Measurements from ENCODE around the gene ACTC1. TPM values are rescaled to one million over a fixed set of nuclear protein-coding genes. Genes with fewer than 3 reads are reported as not detected.
"Not testable (repeated sequence)": the region's sequence is repeated elsewhere in the genome, so short reads cannot be mapped to it uniquely, and the experiment has no call there.

Gene ACTC1
- total RNA-seq: not detected

DNA sequence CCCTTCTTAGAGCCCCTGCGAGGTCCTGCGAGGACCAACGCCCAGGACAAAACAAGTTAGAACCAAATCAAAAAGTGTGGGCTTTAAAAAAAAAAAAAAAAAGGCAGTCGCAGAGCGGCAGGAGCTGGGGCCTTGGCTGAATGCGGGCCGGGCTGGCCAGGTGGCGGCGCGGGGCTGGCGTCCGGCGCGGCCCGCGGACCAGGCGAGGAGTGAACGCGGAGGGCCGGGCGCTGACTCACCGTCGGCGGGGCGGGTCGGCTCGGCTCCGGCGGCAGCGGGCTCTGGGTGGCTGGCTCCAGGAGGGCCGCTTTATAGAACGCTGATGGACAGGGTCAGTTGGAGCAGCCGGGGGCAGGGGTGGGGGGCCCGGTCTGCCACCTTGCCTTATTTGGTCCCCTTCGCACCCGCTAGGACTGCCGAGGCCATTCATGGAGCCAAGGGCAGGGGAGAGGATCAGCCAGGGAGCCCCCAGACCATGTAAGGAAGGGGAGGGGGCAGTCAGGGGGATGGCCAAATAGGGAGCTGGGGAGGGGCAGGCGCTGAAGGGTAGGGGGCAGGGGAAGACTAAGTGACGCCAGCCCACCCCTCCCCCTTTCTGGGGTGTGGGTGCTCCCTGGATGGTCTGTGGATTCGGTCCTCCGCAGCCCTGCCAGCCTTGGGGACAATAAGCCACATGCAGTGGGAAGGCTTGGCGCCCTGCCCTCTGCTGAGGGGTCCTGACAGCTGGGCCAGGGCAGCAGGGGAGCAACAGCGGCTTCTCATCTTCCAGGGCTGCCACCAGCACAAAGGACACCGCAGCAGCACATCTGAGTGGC, at the start of gene ACTC1:
Gene ACTC1 (minus strand): TSS at position 283 of the 815 bp plus-strand sequence. CDS start 741 bp downstream, outside the sequence.
- no peak within 1 kb of the TSS for H3K27ac Mint-ChIP-seq
- peak; percentile 17 for DNase-seq
- no peaks in the 10 kb centered on the region for H3K9me3 Mint-ChIP-seq (ENCODE audit: low read depth)
- ChIA-PET POLR2A (no interaction called here), CTCF (interaction anchor here (0.6 kb wide), 1 partner anchor 135 kb away, joined by 4 read pairs; no protein-coding TSS in a partner anchor)
- intact Hi-C loops (cut with DNase I, micrococcal nuclease): no loop called here
- peaks cover 47% of the 10 kb centered on the region for H3K27me3 Mint-ChIP-seq
- H3K4me3 Mint-ChIP-seq: no peak within 1 kb of the TSS
- H3K4me1 Mint-ChIP-seq: no peaks in the 10 kb centered on the region
- ATAC-seq: no peak
- H3K36me3 Mint-ChIP-seq (ENCODE audit: low read depth): no peaks in the 10 kb centered on the region

DNA sequence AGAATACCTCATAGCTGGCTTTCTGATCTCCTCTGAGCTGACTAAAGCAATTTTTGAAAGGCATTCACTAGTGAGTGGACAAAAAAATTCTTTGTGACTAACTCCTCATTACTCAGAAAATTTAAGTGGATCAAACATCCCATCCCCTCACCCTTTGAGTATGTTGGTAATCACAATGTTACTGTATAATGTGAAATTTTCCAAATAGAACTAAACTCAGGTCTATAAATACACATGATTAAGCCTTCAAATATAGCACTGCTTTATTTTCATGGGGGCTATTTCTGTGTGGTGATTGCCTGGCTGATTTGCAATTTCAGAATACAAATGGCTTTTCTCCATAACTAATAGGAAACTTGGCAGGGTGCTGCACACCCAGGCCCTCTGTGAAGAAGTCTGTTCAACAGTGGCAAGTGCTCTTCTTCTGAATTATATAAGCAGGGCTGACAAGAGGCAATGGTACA, 45.9 kb upstream of the ACTC1 start:
- ChIA-PET CTCF (no interaction called here), POLR2A (no interaction called here)
- H3K9me3 Mint-ChIP-seq (ENCODE audit: low read depth): no peaks in the 10 kb centered on the region
- H3K27me3 Mint-ChIP-seq: no peaks in the 10 kb centered on the region
- ATAC-seq (no peak), DNase-seq (no peak)
- H3K27ac Mint-ChIP-seq: no peak overlapping the region
- no peak overlapping the region for H3K4me3 Mint-ChIP-seq
- intact Hi-C loops (cut with DNase I, micrococcal nuclease): no loop called here
- no peaks in the 10 kb centered on the region for H3K36me3 Mint-ChIP-seq (ENCODE audit: low read depth)
- H3K4me1 Mint-ChIP-seq: no peaks in the 10 kb centered on the region

DNA sequence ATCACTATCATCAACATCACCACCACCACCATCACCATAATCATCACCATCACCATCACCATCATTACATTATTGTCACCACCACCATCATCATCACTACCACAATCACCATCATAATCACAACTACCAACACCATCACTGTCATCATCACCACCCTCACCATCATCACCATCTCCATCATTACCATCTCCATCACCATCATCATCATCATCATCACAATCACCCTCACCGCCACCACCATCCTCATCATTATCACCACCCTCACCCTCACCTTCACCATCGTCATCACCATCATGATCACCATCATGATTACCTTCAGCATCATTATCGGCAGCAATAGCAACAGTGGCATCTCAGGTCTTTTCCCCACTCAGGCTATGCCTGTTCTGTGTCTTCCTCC, 42.9 kb upstream of the ACTC1 start:
- H3K27me3 Mint-ChIP-seq: peaks cover 9% of the 10 kb centered on the region
- H3K36me3 Mint-ChIP-seq (ENCODE audit: low read depth): no peaks in the 10 kb centered on the region
- intact Hi-C loops (cut with DNase I, micrococcal nuclease): no loop called here
- no peak overlapping the region for H3K4me3 Mint-ChIP-seq
- POLR2A ChIA-PET: no interaction called here
- DNase-seq (no peak), ATAC-seq (no peak)
- peaks cover 4% of the 10 kb centered on the region for H3K9me3 Mint-ChIP-seq (ENCODE audit: low read depth)
- no peak overlapping the region for H3K27ac Mint-ChIP-seq
- CTCF ChIA-PET: interaction anchor here (0.6 kb wide), 1 partner anchor 9 kb away, joined by 3 read pairs; no protein-coding TSS in a partner anchor
- no peaks in the 10 kb centered on the region for H3K4me1 Mint-ChIP-seq

DNA sequence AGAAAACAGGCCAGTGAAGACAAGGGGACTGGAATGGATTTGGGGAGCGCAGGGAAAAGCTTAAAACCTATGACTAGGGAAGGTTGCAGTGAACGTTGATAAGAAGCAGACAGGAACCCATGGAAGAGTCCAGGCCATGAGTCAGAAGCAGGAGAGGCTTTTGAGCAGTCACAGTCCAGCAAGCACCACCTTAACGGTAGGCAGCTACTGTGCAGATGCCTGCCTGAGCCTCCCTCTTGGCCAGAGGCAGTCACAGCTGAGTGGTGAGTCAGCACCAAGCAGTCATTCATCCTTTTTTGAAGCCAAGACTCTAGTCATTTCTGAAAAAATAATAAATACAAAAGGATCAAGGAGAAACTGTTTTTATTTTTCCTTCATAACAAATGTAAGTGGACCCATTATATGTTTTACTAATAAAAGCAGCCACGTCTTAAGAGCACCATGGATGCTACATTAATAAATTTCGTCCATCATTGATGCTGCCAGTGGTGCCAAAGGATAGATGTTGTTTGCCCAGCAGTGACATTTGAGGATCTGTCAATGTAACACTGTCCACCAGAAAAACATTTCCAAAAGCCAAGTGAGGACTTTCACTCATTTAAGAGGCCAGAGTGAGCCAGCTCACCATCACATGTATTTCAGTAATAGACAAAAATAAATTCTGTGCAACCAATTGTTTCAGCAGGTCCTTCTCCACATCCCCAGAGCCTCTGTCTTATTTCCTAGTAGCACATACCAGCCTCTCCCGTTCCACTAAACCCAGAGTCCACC, 42.1 kb upstream of the ACTC1 start:
- ATAC-seq (no peak), DNase-seq (no peak)
- Mint-ChIP-seq H3K27ac (no peak overlapping the region), H3K4me3 (no peak overlapping the region), H3K36me3 (ENCODE audit: low read depth) (no peaks in the 10 kb centered on the region), H3K4me1 (no peaks in the 10 kb centered on the region), H3K9me3 (ENCODE audit: low read depth) (peaks cover 4% of the 10 kb centered on the region), H3K27me3 (peaks cover 11% of the 10 kb centered on the region)
- intact Hi-C loops (cut with DNase I, micrococcal nuclease): no loop called here
- ChIA-PET CTCF (interaction anchor here (0.7 kb wide), 2 partner anchors 83 to 112 kb away, joined by 3 read pairs; no protein-coding TSS in a partner anchor), POLR2A (no interaction called here)

DNA sequence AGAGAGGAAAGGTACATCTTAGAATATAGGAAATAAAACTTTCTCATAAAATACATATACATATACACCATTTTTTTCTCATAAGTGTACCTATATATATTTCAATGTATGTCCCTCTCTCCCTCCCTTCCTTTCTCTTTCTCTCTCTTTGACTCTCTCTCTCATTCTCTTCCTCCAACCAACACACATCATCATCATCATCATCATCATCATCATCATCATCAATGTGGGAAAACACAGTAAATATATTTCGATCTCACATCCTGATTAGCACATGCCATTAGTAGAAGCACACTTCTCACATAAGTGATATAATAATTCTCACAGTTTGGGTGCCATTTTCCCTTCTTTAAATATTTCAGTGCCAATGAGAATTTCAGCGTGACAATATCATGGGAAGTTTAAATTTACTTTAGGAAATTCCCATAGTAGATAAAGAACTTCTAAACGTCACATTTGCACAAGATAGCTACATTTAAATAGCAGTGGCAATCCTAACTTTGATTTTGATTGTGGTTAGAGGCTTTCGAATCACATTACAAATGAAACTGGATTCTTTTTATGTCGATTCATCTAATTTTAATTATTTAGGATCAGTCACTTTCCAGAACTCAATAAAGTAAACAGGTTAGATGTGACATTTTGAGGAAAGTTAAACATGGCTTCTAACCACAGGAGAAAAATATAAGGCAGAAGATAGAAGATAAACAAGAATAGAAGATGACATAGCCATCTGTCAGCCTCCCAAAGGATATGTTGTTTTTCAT, 33.0 kb upstream of the ACTC1 start:
- CTCF ChIA-PET: no interaction called here

DNA sequence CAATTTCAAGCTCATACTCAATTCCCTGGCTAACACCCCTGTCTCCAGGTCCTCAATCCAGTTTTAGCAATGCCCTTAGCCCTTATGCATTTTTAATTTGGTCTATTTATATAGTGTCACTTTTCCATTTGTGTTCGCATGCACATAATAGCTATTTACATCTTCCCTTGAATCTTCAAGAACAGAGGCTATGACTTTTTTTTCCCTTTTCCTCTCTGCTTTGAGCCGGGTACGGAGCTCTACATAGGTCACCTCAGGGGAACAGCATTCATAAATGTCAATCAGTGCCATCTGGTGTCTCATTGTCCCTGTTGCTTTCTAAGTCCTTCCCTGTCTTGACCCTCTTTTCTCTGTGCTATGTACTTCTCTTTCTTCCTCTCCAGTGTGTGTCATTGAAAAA, 26.5 kb upstream of the ACTC1 start:
- H3K27me3 Mint-ChIP-seq: peaks cover 36% of the 10 kb centered on the region
- DNase-seq (no peak), ATAC-seq (no peak)
- no peak overlapping the region for H3K4me3 Mint-ChIP-seq
- H3K27ac Mint-ChIP-seq: no peak overlapping the region
- POLR2A ChIA-PET: no interaction called here
- intact Hi-C loops (cut with DNase I, micrococcal nuclease): no loop called here
- H3K9me3 Mint-ChIP-seq (ENCODE audit: low read depth): no peaks in the 10 kb centered on the region
- H3K4me1 Mint-ChIP-seq: no peaks in the 10 kb centered on the region
- H3K36me3 Mint-ChIP-seq (ENCODE audit: low read depth): no peaks in the 10 kb centered on the region
- CTCF ChIA-PET: no interaction called here

More for the DNA sequence above, 33.0 kb upstream of the ACTC1 start:
- peaks cover 26% of the 10 kb centered on the region for H3K27me3 Mint-ChIP-seq
- POLR2A ChIA-PET: no interaction called here
- DNase-seq: no peak
- no peaks in the 10 kb centered on the region for H3K4me1 Mint-ChIP-seq
- no peak for ATAC-seq
- no peak overlapping the region for H3K27ac Mint-ChIP-seq
- no peaks in the 10 kb centered on the region for H3K9me3 Mint-ChIP-seq (ENCODE audit: low read depth)
- intact Hi-C loops (cut with DNase I, micrococcal nuclease): no loop called here
- H3K4me3 Mint-ChIP-seq: no peak overlapping the region
- no peaks in the 10 kb centered on the region for H3K36me3 Mint-ChIP-seq (ENCODE audit: low read depth)

DNA sequence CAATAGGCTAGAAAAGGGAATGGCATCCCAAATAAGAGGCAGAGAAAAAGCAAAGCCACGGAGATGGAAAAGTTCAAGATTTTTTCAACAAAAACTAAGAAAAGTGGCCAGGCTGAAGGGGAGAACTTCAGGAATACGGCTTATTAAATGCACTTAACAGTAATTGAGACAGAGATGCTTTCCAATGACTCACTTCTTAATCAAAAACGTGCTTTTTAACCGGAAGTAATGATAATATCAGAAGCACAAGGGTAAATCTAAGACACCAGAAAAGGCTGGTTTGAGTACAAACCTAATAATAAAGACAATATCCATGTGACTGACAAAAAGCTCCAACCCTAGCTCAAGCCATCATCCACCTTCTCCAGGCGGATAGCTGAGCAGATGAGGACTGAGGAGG, 24.8 kb upstream of the ACTC1 start:
- no peak overlapping the region for H3K4me3 Mint-ChIP-seq
- no peak for DNase-seq
- intact Hi-C loops (cut with DNase I, micrococcal nuclease): no loop called here
- H3K9me3 Mint-ChIP-seq (ENCODE audit: low read depth): no peaks in the 10 kb centered on the region
- CTCF ChIA-PET: no interaction called here
- no peaks in the 10 kb centered on the region for H3K4me1 Mint-ChIP-seq
- ATAC-seq: no peak
- no peaks in the 10 kb centered on the region for H3K36me3 Mint-ChIP-seq (ENCODE audit: low read depth)
- peaks cover 31% of the 10 kb centered on the region for H3K27me3 Mint-ChIP-seq
- POLR2A ChIA-PET: no interaction called here
- H3K27ac Mint-ChIP-seq: no peak overlapping the region

DNA sequence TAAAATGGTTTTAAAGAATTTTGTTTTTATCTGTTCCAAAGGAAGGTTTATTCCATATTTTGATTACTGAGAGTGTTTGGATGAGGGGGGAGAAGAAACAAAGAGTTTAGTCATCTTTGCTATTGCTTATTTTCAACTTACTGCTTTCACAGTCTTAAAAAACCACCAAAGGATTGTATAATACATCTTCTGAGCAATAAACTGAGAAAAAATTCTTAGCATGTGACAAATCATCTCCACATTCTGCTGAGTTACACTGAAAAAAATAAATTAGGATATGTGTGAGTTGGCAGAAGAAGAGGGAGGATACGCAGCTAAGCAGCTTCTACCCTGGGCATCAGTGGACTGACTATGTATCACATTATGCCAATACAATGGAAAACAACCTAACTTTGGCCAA, 23.2 kb upstream of the ACTC1 start:
- Mint-ChIP-seq H3K27ac (no peak overlapping the region), H3K4me3 (no peak overlapping the region), H3K36me3 (ENCODE audit: low read depth) (no peaks in the 10 kb centered on the region), H3K27me3 (peaks cover 33% of the 10 kb centered on the region), H3K9me3 (ENCODE audit: low read depth) (no peaks in the 10 kb centered on the region), H3K4me1 (no peaks in the 10 kb centered on the region)
- ChIA-PET CTCF (no interaction called here), POLR2A (no interaction called here)
- intact Hi-C loops (cut with DNase I, micrococcal nuclease): no loop called here
- ATAC-seq: no peak
- no peak for DNase-seq

DNA sequence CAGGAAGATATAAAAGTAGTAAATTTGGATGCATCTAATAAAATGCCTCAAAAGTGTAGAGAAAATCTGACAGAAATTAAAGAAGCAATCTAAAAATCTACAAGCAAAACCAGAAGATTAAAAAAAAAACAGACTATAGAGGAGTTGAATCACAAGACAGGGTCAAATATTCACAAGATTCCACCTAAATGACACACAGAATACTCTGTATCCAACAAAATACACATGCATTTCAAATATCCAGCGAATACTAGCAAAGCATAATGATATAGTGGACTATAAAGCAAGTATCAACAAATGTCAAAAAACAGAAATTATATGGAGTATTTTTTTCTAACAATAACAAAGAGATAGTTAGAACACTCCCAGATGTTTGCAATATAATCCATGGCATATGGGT, 20.5 kb upstream of the ACTC1 start:
- Mint-ChIP-seq H3K4me3 (no peak overlapping the region), H3K27me3 (peaks cover 33% of the 10 kb centered on the region), H3K36me3 (ENCODE audit: low read depth) (no peaks in the 10 kb centered on the region), H3K4me1 (no peaks in the 10 kb centered on the region), H3K9me3 (ENCODE audit: low read depth) (no peaks in the 10 kb centered on the region), H3K27ac (no peak overlapping the region)
- POLR2A ChIA-PET: no interaction called here
- ATAC-seq: no peak
- DNase-seq: no peak
- intact Hi-C loops (cut with DNase I, micrococcal nuclease): no loop called here
- CTCF ChIA-PET: no interaction called here

DNA sequence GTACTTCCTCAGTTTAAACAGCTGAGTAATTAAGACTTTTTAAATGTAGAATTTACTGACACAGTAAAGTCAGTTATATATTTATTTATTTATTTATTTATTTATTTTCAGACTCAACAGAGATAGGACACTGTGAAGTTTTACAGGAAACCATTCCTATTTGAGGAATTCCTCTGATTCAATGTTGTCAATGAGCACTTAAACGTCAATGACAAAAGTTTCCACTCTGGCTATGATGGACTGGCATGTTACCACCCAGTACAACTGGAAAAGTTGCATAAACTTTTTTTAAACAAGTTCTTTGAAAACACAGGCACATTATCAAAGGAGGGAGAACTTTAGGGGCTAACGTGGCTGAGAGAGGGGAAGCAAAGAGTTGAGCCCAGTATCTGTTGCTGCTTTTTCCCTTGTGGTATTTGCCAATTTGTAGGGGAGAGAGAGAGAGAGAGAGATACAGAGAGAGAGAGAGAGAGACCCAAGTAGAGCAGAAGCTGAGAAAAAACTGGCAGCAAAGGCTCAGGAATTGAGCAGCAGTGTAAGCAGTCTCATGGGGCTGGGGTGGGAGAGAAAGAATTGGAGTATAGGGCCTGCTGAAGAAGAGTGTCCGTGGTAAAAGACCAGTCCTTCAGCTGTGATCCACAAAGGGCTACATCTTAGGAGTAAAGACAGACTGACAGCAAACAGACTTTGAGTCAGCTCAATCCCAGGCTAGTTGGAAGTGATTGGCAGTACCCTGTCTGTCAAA, 18.3 kb upstream of the ACTC1 start:
- Mint-ChIP-seq H3K9me3 (ENCODE audit: low read depth) (no peaks in the 10 kb centered on the region), H3K27ac (no peak overlapping the region), H3K4me1 (no peaks in the 10 kb centered on the region), H3K27me3 (peaks cover 26% of the 10 kb centered on the region), H3K4me3 (no peak overlapping the region), H3K36me3 (ENCODE audit: low read depth) (no peaks in the 10 kb centered on the region)
- ATAC-seq: no peak
- ChIA-PET CTCF (interaction anchor here (0.7 to 1.3 kb wide), 2 partner anchors 105 to 293 kb away, joined by 3 read pairs; no protein-coding TSS in a partner anchor), POLR2A (no interaction called here)
- intact Hi-C loops (cut with DNase I, micrococcal nuclease): no loop called here
- no peak for DNase-seq

DNA sequence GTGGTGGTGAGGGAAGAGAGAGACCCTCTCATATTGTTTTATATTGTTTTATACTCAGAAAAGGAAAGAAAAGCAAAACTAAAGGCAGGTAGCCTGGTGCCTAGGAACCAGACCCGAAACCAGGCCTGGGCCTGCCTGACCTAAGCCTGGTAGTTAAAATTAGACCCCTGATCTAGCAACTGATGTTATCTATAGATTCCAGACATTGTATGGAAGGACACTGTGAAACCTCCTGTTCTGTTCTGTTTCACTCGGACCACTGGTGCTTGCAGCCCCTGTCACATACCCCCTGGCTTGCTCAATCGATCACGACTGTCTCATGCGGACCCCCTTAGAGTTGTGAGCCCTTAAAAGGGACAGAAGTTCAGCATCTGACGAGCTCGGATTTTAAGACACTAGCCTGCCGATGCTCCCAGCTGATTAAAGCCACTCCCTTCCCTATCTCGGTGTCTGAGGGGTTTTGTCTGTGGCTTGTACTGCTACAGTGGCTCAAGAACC, 17.6 kb upstream of the ACTC1 start:
- ATAC-seq; H3K4me1 Mint-ChIP-seq; H3K4me3 Mint-ChIP-seq; H3K9me3 Mint-ChIP-seq (ENCODE audit: low read depth); POLR2A ChIA-PET; H3K36me3 Mint-ChIP-seq (ENCODE audit: low read depth); intact Hi-C loops (cut with DNase I, micrococcal nuclease); DNase-seq; H3K27ac Mint-ChIP-seq: not testable (repeated sequence)
- CTCF ChIA-PET: interaction anchor here (0.7 kb wide), 1 partner anchor 292 kb away, joined by 3 read pairs; no protein-coding TSS in a partner anchor
- peaks cover 26% of the 10 kb centered on the region for H3K27me3 Mint-ChIP-seq
